CD8-positive, alpha-beta memory T cell (primary cell): ENCODE data around the gene SPCS3. TPM values are rescaled to one million over a fixed set of nuclear protein-coding genes. Genes with fewer than 3 reads are reported as not detected.
"Not testable (repeated sequence)": the region's sequence is repeated elsewhere in the genome, so short reads cannot be mapped to it uniquely, and the experiment has no call there.

Source experiments
- CTCF ChIA-PET: fragments of 350-600 bp; sonication (Branson Sonifier 250); formaldehyde crosslinking; loops from one replicate; lab custom pipeline; 2021; ENCODE audit warnings: antibody characterized with exemption; lab: Charles Lee
- POLR2A ChIA-PET: fragments of 350-600 bp; sonication (Branson Sonifier 250); formaldehyde crosslinking; loops from one replicate; lab custom pipeline; 2021; ENCODE audit warnings: antibody characterized with exemption; lab: Charles Lee
- DNase-seq, 5 donors: peaks; one replicate each; pipeline versions ENCODE4 v3.0.0 to v3.0.0-alpha.2; 2020 to 2022; ENCODE audit warnings: mixed read lengths in 1 of 5
- H3K27ac ChIP-seq: one replicate; pipeline ENCODE4 v1.7.0; 2013; ENCODE audit warnings: low read depth, mild to moderate bottlenecking, low read length, moderate library complexity
- H3K27me3 ChIP-seq: 2 replicates; pipeline ENCODE4 v1.7.0; 2013; ENCODE audit warnings: low read length, mild to moderate bottlenecking; ENCODE audit not compliant: insufficient read depth, poor library complexity, severe bottlenecking
- H3K36me3 ChIP-seq: 2 replicates; pipeline ENCODE4 v1.7.0; 2013; ENCODE audit warnings: mild to moderate bottlenecking, low read length, moderate library complexity; ENCODE audit not compliant: insufficient read depth
- H3K4me1 ChIP-seq: 2 replicates; pipeline ENCODE4 v1.7.0; 2013; ENCODE audit warnings: mild to moderate bottlenecking, low read length, moderate library complexity; ENCODE audit not compliant: insufficient read depth
- H3K4me3 ChIP-seq: 2 replicates; pipeline ENCODE4 v1.7.0; 2013; ENCODE audit warnings: mild to moderate bottlenecking, low read length
- H3K9me3 ChIP-seq: 2 replicates; pipeline ENCODE4 v1.7.0; 2013; ENCODE audit warnings: mild to moderate bottlenecking, low read length
- H3K27ac Mint-ChIP-seq, 8 donors: one replicate each; pipeline ENCODE4 v1.8.0; 2020 to 2021; ENCODE audit warnings: mixed read lengths in 8 of 8, mild to moderate bottlenecking in 6 of 8, inconsistent platforms in 3 of 8, moderate library complexity in 3 of 8
- H3K27me3 Mint-ChIP-seq, 2 donors: one replicate each; pipeline ENCODE4 v1.8.0; 2020 to 2021; ENCODE audit warnings: mixed read lengths in 2 of 2, mild to moderate bottlenecking in 1 of 2, moderate library complexity in 1 of 2
- H3K36me3 Mint-ChIP-seq, 3 donors: one replicate each; pipeline ENCODE4 v1.8.0; 2020 to 2021; ENCODE audit warnings: mixed read lengths in 3 of 3, inconsistent platforms in 1 of 3, mild to moderate bottlenecking in 1 of 3
- H3K4me1 Mint-ChIP-seq, 3 donors: one replicate each; pipeline ENCODE4 v1.8.0; 2020 to 2021; ENCODE audit warnings: mixed read lengths in 3 of 3, inconsistent platforms in 1 of 3, mild to moderate bottlenecking in 1 of 3
- H3K4me3 Mint-ChIP-seq, 7 donors: one replicate each; pipeline ENCODE4 v1.8.0; 2020 to 2021; ENCODE audit warnings: mixed read lengths in 7 of 7, mild to moderate bottlenecking in 6 of 7, moderate library complexity in 4 of 7, inconsistent platforms in 2 of 7
- H3K9me3 Mint-ChIP-seq, 5 donors: one replicate each; pipeline ENCODE4 v1.8.0; 2020 to 2022; ENCODE audit warnings: mixed read lengths in 5 of 5, mild to moderate bottlenecking in 3 of 5, moderate library complexity in 2 of 5, inconsistent platforms in 1 of 5
- polyA plus RNA-seq: library from polyadenylated mRNA; unstranded; fragments of 300-500 nt; fragmentation: Illumina TruSeq; gene quantifications from one replicate; pipeline ENCODE4 v1.2.3, GENCODE V29; 2021
- total RNA-seq, 2 experiments: library from RNA; stranded (reverse); gene quantifications; one replicate each; pipeline ENCODE4 v1.2.3, GENCODE V29; 2021

The SPCS3 gene
- total and polyA plus RNA-seq, 3 experiments from 2014 or later: 58.8 to 180 (median 169) TPM

- DNase-seq, H3K27ac Mint-ChIP-seq, POLR2A ChIA-PET, H3K4me1 Mint-ChIP-seq, H3K4me1 ChIP-seq, H3K4me3 Mint-ChIP-seq, H3K4me3 ChIP-seq, H3K36me3 Mint-ChIP-seq, H3K9me3 ChIP-seq, H3K9me3 Mint-ChIP-seq, CTCF ChIA-PET, H3K27me3 ChIP-seq, H3K36me3 ChIP-seq, H3K27ac ChIP-seq: not testable (repeated sequence)
- H3K27me3 Mint-ChIP-seq: peaks cover 21 to 44% of the 10 kb centered on the region in 2 donors
Measured at GRCh38 chr4:176279560-176279959, 40.2 kb upstream of the SPCS3 start.

GRCh38 chr4:176286728-176287127 lies 33.0 kb upstream of the SPCS3 start:
- Mint-ChIP-seq H3K4me1 (no peaks in the 10 kb centered on the region), H3K4me3 (no peak overlapping the region), H3K27ac (no peak overlapping the region), H3K36me3 (no peaks in the 10 kb centered on the region), H3K9me3 (peaks cover 0 to 2% (median 0%) of the 10 kb centered on the region in 5 donors), H3K27me3 (peaks cover 4 to 5% of the 10 kb centered on the region in 2 donors)
- no peaks in the 10 kb centered on the region for H3K27me3 ChIP-seq
- POLR2A ChIA-PET: no interaction called here
- no peak overlapping the region for H3K4me3 ChIP-seq
- no peak overlapping the region for H3K27ac ChIP-seq
- no peaks in the 10 kb centered on the region for H3K9me3 ChIP-seq
- H3K4me1 ChIP-seq: no peaks in the 10 kb centered on the region
- CTCF ChIA-PET: no interaction called here
- no peak for DNase-seq
- no peaks in the 10 kb centered on the region for H3K36me3 ChIP-seq

GRCh38 chr4:176287546-176287945 lies 32.2 kb upstream of the SPCS3 start:
- DNase-seq: no peak
- Mint-ChIP-seq H3K36me3 (no peaks in the 10 kb centered on the region), H3K4me3 (no peak overlapping the region), H3K9me3 (peaks cover 0 to under 1% (median 0%) of the 10 kb centered on the region in 5 donors), H3K27me3 (peaks cover 3 to 4% of the 10 kb centered on the region in 2 donors), H3K27ac (no peak overlapping the region), H3K4me1 (no peaks in the 10 kb centered on the region)
- H3K27me3 ChIP-seq: no peaks in the 10 kb centered on the region
- no peaks in the 10 kb centered on the region for H3K36me3 ChIP-seq
- H3K9me3 ChIP-seq: no peaks in the 10 kb centered on the region
- ChIA-PET POLR2A (no interaction called here), CTCF (no interaction called here)
- H3K27ac ChIP-seq: no peak overlapping the region
- no peak overlapping the region for H3K4me3 ChIP-seq
- no peaks in the 10 kb centered on the region for H3K4me1 ChIP-seq

- POLR2A ChIA-PET: no interaction called here
- CTCF ChIA-PET: no interaction called here
Measured at GRCh38 chr4:176288020-176288419, 31.7 kb upstream of the SPCS3 start.

GRCh38 chr4:176289561-176289960 lies 30.2 kb upstream of the SPCS3 start:
- no peaks in the 10 kb centered on the region for H3K36me3 Mint-ChIP-seq
- CTCF ChIA-PET: no interaction called here
- H3K27ac Mint-ChIP-seq: no peak overlapping the region
- H3K4me1 ChIP-seq: no peaks in the 10 kb centered on the region
- H3K4me3 Mint-ChIP-seq: no peak overlapping the region
- no peaks in the 10 kb centered on the region for H3K27me3 ChIP-seq
- no peak overlapping the region for H3K27ac ChIP-seq
- H3K9me3 ChIP-seq: no peaks in the 10 kb centered on the region
- no peak overlapping the region for H3K4me3 ChIP-seq
- POLR2A ChIA-PET: no interaction called here
- H3K4me1 Mint-ChIP-seq: no peaks in the 10 kb centered on the region
- no peaks in the 10 kb centered on the region for H3K9me3 Mint-ChIP-seq
- peaks cover 2 to 4% of the 10 kb centered on the region in 2 donors for H3K27me3 Mint-ChIP-seq
- no peak for DNase-seq
- no peaks in the 10 kb centered on the region for H3K36me3 ChIP-seq

More at GRCh38 chr4:176288020-176288419, 31.7 kb upstream of the SPCS3 start:
- Histone ChIP-seq H3K9me3 (no peaks in the 10 kb centered on the region), H3K4me1 (no peaks in the 10 kb centered on the region), H3K27me3 (no peaks in the 10 kb centered on the region), H3K4me3 (no peak overlapping the region), H3K36me3 (no peaks in the 10 kb centered on the region), H3K27ac (no peak overlapping the region)
- H3K9me3 Mint-ChIP-seq: no peaks in the 10 kb centered on the region
- H3K4me3 Mint-ChIP-seq: no peak overlapping the region
- H3K36me3 Mint-ChIP-seq: no peaks in the 10 kb centered on the region
- no peaks in the 10 kb centered on the region for H3K4me1 Mint-ChIP-seq
- peaks cover 2 to 4% of the 10 kb centered on the region in 2 donors for H3K27me3 Mint-ChIP-seq
- DNase-seq: no peak
- no peak overlapping the region for H3K27ac Mint-ChIP-seq

- Mint-ChIP-seq H3K9me3 (no peaks in the 10 kb centered on the region), H3K27ac (no peak overlapping the region), H3K4me3 (no peak overlapping the region), H3K27me3 (peaks cover 2 to 4% of the 10 kb centered on the region in 2 donors), H3K4me1 (no peaks in the 10 kb centered on the region), H3K36me3 (no peaks in the 10 kb centered on the region)
- H3K4me1 ChIP-seq: no peaks in the 10 kb centered on the region
- H3K27me3 ChIP-seq: no peaks in the 10 kb centered on the region
- H3K4me3 ChIP-seq: no peak overlapping the region
- H3K9me3 ChIP-seq: no peaks in the 10 kb centered on the region
- CTCF ChIA-PET: no interaction called here
- no peak overlapping the region for H3K27ac ChIP-seq
- POLR2A ChIA-PET: no interaction called here
- H3K36me3 ChIP-seq: no peaks in the 10 kb centered on the region
- no peak for DNase-seq
Measured at GRCh38 chr4:176290520-176290919, 29.2 kb upstream of the SPCS3 start.

- no peaks in the 10 kb centered on the region for H3K36me3 ChIP-seq
- CTCF ChIA-PET: no interaction called here
- H3K27ac ChIP-seq: no peak overlapping the region
- no peak overlapping the region for H3K27ac Mint-ChIP-seq
- DNase-seq: no peak
- no peaks in the 10 kb centered on the region for H3K27me3 ChIP-seq
- no peak overlapping the region for H3K4me3 ChIP-seq
- no peak overlapping the region for H3K4me3 Mint-ChIP-seq
- H3K4me1 ChIP-seq: no peaks in the 10 kb centered on the region
- H3K9me3 ChIP-seq: no peaks in the 10 kb centered on the region
- H3K27me3 Mint-ChIP-seq: peaks cover 0 to 4% of the 10 kb centered on the region in 2 donors
- no peaks in the 10 kb centered on the region for H3K4me1 Mint-ChIP-seq
- POLR2A ChIA-PET: no interaction called here
- no peaks in the 10 kb centered on the region for H3K9me3 Mint-ChIP-seq
- no peaks in the 10 kb centered on the region for H3K36me3 Mint-ChIP-seq
Measured at GRCh38 chr4:176291748-176292147, 28.0 kb upstream of the SPCS3 start.

GRCh38 chr4:176292920-176293319 lies 26.8 kb upstream of the SPCS3 start:
- POLR2A ChIA-PET: no interaction called here
- DNase-seq: no peak
- H3K27me3 ChIP-seq: no peaks in the 10 kb centered on the region
- H3K27ac ChIP-seq: no peak overlapping the region
- Mint-ChIP-seq H3K27me3 (peaks cover 0 to 4% of the 10 kb centered on the region in 2 donors), H3K4me3 (no peak overlapping the region), H3K4me1 (no peaks in the 10 kb centered on the region), H3K9me3 (no peaks in the 10 kb centered on the region), H3K36me3 (no peaks in the 10 kb centered on the region), H3K27ac (no peak overlapping the region)
- H3K36me3 ChIP-seq: no peaks in the 10 kb centered on the region
- H3K9me3 ChIP-seq: no peaks in the 10 kb centered on the region
- no peak overlapping the region for H3K4me3 ChIP-seq
- CTCF ChIA-PET: no interaction called here
- no peaks in the 10 kb centered on the region for H3K4me1 ChIP-seq

GRCh38 chr4:176293660-176294059 lies 26.1 kb upstream of the SPCS3 start:
- H3K36me3 Mint-ChIP-seq: no peaks in the 10 kb centered on the region
- no peaks in the 10 kb centered on the region for H3K9me3 Mint-ChIP-seq
- peaks cover 0 to 4% of the 10 kb centered on the region in 2 donors for H3K27me3 Mint-ChIP-seq
- no peak overlapping the region for H3K27ac ChIP-seq
- POLR2A ChIA-PET: interaction anchor here (1.0 kb wide), 1 partner anchor 27 kb away, joined by 3 read pairs; no protein-coding TSS in a partner anchor
- H3K27me3 ChIP-seq: no peaks in the 10 kb centered on the region
- H3K4me3 ChIP-seq: no peak overlapping the region
- H3K36me3 ChIP-seq: no peaks in the 10 kb centered on the region
- no peaks in the 10 kb centered on the region for H3K9me3 ChIP-seq
- H3K4me1 Mint-ChIP-seq: no peaks in the 10 kb centered on the region
- H3K4me3 Mint-ChIP-seq: no peak overlapping the region
- H3K4me1 ChIP-seq: no peaks in the 10 kb centered on the region
- no peak for DNase-seq
- CTCF ChIA-PET: interaction anchor here (1.1 kb wide), 1 partner anchor 9 kb away, joined by 3 read pairs; no protein-coding TSS in a partner anchor
- no peak overlapping the region for H3K27ac Mint-ChIP-seq
